WERI-Rb-1 (cell line): ENCODE results near the gene SLC6A18.

ENCODE experiments used
- DNase-seq: peaks from one replicate; pipeline ENCODE4 v3.0.0-alpha.2; 2020
- H3K27ac ChIP-seq: fragments of 250-450 bp; sonication (Bioruptor Pico); 2 replicates; pipeline ENCODE4 v1.5.1; 2020; ENCODE audit warnings: mild to moderate bottlenecking, moderate library complexity
- H3K27me3 ChIP-seq: fragments of 250-450 bp; sonication (Bioruptor Pico); 2 replicates; pipeline ENCODE4 v1.5.1; 2021; ENCODE audit warnings: mild to moderate bottlenecking, low read depth, moderate library complexity; ENCODE audit not compliant: insufficient read depth, severe bottlenecking
- H3K36me3 ChIP-seq: fragments of 250-450 bp; sonication (Bioruptor Pico); 2 replicates; pipeline ENCODE4 v1.5.1; 2020; ENCODE audit warnings: mild to moderate bottlenecking, moderate library complexity
- H3K4me3 ChIP-seq: 2 replicates; pipeline ENCODE4 v1.5.1; 2011; ENCODE audit warnings: low read depth, mild to moderate bottlenecking, control low read depth, low read length
- H3K9me3 ChIP-seq: fragments of 250-450 bp; sonication (Bioruptor Pico); 2 replicates; pipeline ENCODE4 v1.5.1; 2021; ENCODE audit warnings: mild to moderate bottlenecking, moderate library complexity; ENCODE audit not compliant: severe bottlenecking
- TF ChIP-seq, protein P1 (sequence below): IDR thresholded peaks from 2 replicates; pipeline ENCODE4 v1.5.1; 2011; ENCODE audit warnings: low read depth, mild to moderate bottlenecking, control low read depth, inconsistent platforms, low read length

SLC6A18 gene

DNA sequence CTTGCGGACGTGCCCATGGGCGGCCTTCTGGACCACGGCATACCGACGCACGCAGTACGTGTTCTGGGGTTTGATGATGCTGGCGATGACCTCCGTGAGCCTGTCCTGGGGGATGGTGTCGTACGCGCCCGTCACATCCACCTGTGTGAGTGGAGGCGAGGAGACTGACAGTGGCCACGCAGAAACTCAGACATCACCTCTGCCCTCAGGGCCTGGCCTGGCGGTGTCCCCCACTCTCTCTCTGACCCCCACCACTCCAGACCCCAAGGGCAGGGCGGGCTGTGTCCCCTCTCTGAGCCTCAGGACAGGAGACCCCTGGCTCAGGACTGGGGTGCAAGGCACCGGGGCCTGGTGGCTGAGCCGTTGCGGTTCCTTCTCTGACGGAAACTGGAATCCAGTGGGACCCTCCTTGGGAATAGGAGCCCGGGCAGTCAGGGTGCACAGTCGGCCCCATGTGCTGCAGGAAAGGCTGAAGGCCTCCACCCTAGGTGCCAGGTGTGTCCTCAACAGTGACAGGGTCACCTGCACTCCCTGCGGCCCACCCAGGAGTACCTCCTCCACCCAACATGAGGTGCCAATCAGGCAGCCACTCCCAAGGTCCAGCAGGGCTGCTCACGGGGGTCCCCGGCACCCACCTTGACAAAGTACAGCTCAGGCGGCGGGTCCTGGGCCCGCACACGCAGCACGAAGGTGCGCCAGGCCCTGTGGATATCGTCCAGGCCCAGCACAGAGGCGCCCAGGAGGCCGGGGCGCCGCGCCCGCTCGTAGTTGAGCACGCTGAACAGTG, 53.7 kb downstream of the SLC6A18 start:
- Histone ChIP-seq H3K27ac (no peak overlapping the region), H3K27me3 (no peaks in the 10 kb centered on the region), H3K9me3 (no peaks in the 10 kb centered on the region), H3K4me3 (no peak overlapping the region), H3K36me3 (no peaks in the 10 kb centered on the region)
- TF ChIP-seq, protein P1, sequence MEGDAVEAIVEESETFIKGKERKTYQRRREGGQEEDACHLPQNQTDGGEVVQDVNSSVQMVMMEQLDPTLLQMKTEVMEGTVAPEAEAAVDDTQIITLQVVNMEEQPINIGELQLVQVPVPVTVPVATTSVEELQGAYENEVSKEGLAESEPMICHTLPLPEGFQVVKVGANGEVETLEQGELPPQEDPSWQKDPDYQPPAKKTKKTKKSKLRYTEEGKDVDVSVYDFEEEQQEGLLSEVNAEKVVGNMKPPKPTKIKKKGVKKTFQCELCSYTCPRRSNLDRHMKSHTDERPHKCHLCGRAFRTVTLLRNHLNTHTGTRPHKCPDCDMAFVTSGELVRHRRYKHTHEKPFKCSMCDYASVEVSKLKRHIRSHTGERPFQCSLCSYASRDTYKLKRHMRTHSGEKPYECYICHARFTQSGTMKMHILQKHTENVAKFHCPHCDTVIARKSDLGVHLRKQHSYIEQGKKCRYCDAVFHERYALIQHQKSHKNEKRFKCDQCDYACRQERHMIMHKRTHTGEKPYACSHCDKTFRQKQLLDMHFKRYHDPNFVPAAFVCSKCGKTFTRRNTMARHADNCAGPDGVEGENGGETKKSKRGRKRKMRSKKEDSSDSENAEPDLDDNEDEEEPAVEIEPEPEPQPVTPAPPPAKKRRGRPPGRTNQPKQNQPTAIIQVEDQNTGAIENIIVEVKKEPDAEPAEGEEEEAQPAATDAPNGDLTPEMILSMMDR: no peak
- no peak for DNase-seq

DNA sequence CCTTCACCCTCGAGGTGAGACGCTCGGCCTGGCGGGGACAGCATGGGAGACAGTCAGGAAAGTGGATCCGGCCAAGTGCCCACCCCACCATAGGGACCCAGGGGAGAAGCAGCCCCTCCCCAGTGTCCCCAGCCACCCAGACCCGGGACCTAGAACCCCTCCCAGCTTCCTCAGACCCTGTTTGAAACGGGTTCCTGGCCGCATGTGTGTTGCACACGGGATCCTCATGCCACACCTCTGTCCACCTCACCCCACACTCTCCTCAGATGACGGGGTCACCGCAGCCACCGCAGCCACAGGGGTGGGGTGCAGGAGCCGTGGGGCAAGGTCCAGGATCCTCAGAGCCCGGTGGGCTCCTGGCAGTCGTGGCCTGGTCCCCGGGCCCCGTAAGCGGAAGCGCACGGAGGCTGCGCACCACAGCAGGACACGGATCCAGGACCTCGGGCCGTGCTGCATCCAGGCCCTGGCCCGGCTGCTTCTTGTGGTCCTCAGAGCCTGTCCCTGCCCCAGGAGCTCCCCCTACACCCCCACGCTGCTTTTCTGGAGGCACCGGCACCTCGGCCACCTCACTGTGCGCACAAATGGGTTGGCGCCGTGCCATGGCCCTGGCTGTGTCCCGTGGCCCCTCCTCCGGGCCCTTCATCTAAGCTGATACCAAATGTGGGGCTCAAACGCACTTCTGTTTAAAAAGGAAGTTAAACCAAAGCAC, 54.4 kb downstream of the SLC6A18 start:
- Histone ChIP-seq H3K4me3 (no peak overlapping the region), H3K27me3 (no peaks in the 10 kb centered on the region)
- TF ChIP-seq, protein P1: no peak

GRCh38 chr5:1280177-1281037, 55.2 kb downstream of the SLC6A18 start:
- no peak for DNase-seq
- H3K27ac ChIP-seq: no peak overlapping the region
- TF ChIP-seq, protein P1: no peak

More for the DNA sequence above, 54.4 kb downstream of the SLC6A18 start:
- Histone ChIP-seq H3K36me3 (no peaks in the 10 kb centered on the region), H3K9me3 (no peaks in the 10 kb centered on the region), H3K27ac (no peak overlapping the region)
- DNase-seq: no peak

DNA sequence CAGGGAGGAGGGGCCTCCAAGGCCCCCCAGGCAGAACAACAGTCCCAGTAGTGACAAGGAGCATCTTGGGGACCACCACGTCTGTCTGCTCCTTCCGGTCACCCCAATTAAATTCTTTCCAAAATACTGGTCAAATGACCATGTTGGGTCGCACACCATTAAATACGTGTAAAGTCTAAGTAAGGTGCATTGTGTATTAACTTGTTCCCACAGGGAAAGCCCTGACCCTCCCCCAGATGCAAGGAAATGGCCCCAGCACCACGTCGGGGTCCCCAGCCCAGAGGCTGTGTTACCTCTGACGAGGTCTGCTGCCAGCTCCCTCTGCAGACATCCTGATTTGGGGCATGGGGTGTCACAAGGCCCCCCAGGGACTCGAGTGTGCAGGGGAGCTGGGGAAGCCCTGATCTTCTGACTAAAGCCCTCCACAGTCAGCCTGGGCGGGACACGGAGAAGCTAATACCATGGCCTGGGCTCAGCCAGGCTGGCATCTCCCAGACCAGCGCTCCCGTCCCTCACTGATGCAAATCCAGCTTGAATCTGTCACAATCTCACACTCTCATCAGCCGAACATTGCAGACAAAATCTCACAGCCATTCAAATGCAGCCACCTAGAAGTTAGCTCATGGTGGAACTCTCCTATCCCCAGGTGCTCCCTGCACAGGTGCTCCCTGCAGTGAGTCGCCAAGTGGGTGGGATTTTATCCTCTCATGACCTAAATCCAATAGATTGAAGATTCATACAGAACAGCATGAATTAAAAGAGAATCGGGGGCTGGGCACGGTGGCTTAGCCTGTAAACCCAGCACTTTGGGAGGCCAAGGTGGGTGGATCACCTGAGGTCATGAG, 56.1 kb downstream of the SLC6A18 start:
- Histone ChIP-seq H3K36me3 (no peaks in the 10 kb centered on the region), H3K27me3 (no peaks in the 10 kb centered on the region)

More at GRCh38 chr5:1280177-1281037, 55.2 kb downstream of the SLC6A18 start:
- no peak overlapping the region for H3K4me3 ChIP-seq
- no peaks in the 10 kb centered on the region for H3K9me3 ChIP-seq
- H3K27me3 ChIP-seq: no peaks in the 10 kb centered on the region
- no peaks in the 10 kb centered on the region for H3K36me3 ChIP-seq

More for the DNA sequence above, 56.1 kb downstream of the SLC6A18 start:
- Histone ChIP-seq H3K27ac (no peak overlapping the region), H3K4me3 (no peak overlapping the region), H3K9me3 (no peaks in the 10 kb centered on the region)
- TF ChIP-seq, protein P1: no peak
- no peak for DNase-seq
